Stimulated activated CD8-positive, alpha-beta memory T cell treated with anti-CD3 and anti-CD28 coated beads, Interleukin-7, amount 100 ng/mL, for 48 hours (primary cell): ENCODE data around the gene LARP4.
"Not testable (repeated sequence)": the region's sequence is repeated elsewhere in the genome, so short reads cannot be mapped to it uniquely, and the experiment has no call there.

Experiments used
- DNase-seq, 2 donors: peaks; one replicate each; pipeline ENCODE4 v3.0.0-alpha.2; 2020; ENCODE audit warnings: low read depth in 1 of 2; ENCODE audit errors: extremely low read depth in 1 of 2

LARP4 gene

DNA sequence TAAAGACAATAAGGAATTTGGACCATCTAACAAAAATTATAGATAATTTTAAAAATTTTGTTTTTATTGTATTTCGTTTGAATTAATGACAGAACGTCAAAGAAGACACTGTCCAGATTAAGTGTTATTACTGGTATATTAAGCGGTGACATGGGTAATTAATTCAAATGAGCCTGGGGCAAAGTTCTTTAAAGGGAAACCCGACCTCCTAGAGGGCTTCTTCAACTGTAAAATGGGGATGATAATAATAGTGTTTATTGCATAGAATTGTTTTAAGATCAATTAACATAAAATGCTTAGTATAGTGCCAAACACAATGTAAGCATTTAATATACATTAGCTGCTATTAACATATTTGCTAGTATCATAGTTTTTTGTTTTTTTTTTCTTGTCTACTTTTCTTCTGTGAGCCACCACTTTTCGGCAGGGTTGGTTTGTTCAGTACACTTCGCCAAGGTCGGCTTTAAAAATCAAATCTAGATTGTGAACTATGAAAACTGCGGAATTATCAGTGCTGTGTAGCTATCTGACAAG, 514 bp upstream of the LARP4 start:
- no peak for DNase-seq

GRCh38 chr12:50401500-50402081, 906 bp downstream of the LARP4 start:
- DNase-seq = no peak

DNA sequence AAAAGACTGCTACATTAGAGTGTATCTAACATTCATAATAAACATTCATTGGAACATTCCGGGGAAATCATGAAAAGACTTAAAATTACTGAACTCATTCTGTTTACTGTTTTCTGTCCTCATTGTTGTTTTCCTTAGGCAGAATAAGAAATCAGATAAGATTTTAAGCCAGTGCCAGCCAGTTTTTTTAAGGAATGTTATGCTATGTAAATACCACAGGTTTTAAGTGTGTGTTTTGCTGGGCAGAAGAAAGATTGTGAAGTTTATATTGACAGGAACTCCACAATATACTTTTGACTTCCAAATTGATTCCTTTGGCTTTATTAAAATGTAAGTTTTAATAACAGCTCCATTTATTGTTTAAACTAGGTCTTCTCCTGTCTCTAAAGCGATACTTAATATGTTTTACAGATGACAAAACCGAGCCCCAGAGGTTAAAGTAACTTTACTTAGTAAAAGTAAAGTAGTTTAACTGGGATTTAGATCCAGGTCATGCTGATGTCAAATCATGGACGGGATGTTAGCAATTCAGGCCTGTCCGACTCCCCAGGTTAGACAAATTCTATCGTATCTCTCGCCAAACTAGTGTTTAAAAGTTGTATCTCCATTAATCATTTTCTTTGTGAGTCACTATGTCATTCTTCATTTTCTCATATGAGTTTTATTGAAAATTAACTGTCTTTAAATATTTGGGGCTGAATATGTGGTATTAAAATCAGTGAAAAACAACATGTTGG, 1.7 kb downstream of the LARP4 start:
- DNase-seq = no peak

DNA sequence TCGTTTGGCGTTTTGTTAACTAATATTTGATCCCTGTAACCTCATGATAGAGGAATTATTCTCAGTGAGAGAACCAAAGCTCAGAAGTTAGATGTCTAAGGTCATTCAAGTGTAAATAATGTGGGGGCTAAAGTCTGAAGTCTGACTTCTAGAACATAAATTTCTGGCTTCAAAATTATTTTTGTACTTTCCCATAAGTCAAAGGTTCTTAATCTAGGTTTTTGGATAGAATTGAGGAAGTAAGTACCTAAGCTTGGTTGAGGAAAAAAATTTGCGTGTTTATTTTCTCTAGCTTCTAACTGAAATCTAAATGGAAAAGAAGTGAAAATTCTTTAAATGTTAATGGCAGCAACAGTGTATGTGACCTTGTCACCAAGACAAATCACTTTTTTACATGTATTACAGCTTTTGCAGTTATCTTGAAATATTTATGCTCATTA, 2.3 kb downstream of the LARP4 start:
- no peak for DNase-seq

GRCh38 chr12:50404307-50404706, 3.6 kb downstream of the LARP4 start:
- DNase-seq = no peak

DNA sequence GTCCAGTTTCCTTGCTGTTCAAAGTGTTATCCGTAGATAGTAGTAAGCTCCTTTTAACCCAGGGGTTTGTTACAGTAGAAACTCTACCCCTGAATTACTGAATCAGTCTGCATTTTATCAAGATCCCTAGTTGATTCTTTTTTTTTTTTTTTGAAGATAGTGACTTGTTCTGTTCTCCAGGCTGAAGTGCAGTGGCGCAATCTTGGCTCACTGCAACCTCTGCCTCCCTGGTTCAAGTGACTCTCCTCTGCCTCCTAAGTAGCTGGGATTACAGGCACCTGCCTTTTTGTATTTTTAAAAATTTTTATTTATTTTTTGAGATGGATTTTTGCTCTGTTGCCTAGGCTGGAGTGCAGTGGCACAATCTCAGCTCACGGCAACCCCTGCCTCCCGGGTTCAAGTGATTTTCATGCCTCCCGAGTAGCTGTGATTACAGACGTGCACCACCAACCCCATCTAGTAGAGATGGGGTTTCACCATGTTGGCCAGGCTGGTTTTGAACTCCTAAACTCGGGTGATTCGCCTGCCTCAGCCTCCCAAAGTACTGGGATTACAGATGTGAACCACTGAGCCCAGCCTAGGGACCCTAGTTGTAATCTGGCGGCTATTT, 10.5 kb downstream of the LARP4 start:
- no peak for DNase-seq

- no peak for DNase-seq
These were observed 15.3 kb downstream of the LARP4 start for GRCh38 chr12:50415899-50416479.

DNA sequence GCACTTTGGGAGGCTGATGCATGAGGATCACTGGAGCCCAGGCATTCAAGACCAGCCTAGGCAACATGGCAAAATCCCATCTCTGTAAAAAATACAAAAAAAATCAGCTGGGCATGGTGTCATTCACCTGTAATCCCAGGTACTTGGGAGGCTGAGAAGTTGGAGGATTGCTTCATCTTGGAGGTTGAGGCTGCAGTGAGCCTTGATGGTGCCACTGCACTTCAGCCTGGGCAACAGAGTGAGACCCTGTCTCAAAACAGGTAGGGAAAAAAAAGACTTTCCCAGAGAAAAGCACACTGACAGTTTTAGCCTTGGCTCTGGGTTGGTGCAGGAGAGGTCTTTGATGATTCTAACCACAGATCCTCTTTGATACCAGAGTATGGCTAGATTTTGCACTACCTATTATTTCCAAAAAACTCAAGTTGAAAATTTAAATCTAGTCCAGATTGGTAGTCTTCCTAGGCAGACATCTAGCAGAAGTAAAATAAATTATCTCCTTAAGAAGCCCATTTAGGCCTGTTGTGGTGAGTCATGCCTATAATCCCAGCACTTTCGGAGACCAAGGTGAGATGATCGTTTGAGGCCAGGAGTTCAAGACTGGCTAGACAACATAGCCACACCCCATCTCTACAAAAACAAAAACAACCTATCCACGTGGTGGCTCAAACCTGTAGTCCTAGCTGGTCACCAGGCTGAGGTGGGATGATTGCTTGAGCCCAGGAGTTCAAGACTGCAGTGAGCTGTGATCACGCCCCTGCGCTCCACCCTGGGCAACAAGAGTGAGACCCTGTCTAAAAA, 18.6 kb downstream of the LARP4 start:
- no peak for DNase-seq

DNA sequence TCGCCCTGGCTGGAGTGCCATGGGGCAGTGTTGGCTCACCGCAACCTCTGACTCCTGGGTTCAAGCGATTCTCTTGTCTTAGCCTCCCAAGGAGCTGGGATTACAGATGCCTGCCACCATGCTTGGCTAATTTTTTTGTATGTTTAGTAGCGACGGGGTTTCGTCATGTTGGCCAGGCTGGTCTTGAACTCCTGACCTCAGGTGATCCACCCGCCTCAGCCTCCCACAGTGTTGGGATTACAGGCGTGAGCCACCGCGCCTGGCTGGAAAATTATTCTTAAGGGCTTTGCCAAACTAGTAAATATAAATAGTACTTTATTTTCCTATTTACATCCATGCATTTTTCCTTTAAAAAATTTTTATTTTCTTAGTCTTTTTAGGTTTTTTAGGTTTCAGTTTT, 22.2 kb downstream of the LARP4 start:
- not testable (repeated sequence) for DNase-seq

DNA sequence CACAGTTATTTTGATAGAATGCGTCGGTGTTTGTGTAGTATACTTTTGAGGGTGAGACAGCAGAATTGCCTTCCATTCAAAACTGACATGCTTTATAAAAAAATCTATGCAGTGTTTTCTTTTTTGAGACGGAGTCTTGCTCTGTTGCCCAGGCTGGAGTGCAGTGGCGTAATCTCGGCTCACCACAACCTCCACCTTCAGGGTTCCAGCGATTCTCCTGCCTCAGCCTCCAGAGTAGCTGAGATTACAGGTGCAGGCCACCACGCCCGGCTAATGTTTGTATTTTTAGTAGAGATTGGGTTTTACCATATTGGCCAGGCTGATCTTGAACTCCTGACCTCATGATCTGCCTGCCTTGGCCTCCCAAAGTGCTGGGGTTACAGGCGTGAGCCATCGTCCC, 22.7 kb downstream of the LARP4 start:
- not testable (repeated sequence) for DNase-seq

GRCh38 chr12:50425589-50426258, 25.0 kb downstream of the LARP4 start:
- no peak for DNase-seq

- DNase-seq = not testable (repeated sequence)
These were observed 31.0 kb downstream of the LARP4 start for GRCh38 chr12:50431656-50432055.

DNA sequence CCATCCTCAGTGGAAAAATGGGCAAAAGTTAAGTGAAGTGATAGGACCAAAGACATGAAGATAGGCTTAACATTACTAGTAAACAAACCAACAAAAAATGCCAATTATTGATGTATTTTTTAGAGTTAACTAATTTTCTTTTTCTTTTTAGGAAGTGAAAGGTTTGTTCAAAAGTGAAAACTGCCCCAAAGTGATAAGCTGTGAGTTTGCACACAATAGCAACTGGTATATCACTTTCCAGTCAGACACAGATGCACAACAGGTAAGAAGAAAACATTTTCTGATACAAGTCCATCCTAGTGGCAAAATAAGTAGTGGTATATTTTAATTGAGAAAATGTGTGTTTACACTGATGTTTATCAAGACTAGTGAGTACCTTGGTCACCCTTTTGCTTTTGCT, 39.6 kb downstream of the LARP4 start:
- no peak for DNase-seq

DNA sequence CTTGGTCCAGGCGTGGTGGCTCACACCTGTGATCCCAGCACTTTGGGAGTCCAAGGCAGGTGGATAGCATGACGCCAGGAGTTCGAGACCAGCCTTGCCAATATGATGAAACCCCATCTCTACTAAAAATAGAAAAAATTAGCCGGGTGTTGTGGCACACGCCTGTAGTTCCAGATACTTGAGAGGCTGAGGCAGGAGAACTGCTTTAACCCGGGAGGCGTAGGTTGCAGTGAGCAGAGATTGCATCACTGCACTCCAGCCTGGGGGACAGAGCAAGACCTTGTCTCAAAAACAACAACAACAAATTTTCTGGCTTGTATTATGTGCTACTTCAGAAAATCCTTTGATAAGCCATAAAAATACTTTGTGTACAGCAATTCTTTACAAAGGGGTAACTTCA, 41.1 kb downstream of the LARP4 start:
- no peak for DNase-seq

- DNase-seq = no peak
These were observed 41.7 kb downstream of the LARP4 start for GRCh38 chr12:50442178-50442908.

DNA sequence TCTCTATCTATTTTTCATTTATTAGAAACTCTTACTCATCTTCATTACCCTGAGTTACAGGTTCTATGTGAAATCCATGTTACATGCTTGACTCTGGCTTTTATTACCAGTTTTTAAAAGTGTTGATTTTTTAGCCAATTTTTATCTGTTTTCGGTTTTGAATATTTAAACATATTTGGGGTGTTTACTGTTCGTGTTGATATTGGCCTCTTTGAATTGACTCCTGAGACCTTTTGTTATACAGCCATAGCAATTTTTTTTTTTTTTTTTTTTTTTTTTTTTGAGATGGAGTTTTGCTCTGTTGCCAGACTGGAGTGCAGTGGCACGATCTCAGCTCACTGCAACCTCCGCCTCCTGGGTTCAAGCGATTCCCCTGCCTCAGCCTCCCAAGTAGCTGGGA, 49.0 kb downstream of the LARP4 start:
- DNase-seq = not testable (repeated sequence)

DNA sequence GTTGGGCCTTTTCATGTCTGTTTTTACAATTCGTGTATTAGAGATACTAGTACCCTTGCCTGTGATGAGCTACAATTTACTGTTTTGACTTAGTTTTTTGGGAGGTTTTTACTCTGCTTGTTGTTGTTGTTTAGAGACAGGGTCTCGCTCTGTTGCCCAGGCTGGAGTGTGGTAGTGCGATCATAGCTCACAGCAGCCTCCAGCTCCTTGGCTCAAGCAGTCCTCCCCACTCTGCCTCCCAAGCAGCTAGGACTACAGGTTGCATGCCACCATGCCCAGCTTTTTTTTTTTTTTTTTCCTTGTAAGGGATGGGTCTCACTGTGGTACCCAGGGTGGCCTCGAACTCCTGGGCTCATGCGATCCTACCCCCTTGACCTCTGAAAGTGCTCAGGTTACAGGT, 52.1 kb downstream of the LARP4 start:
- no peak for DNase-seq

DNA sequence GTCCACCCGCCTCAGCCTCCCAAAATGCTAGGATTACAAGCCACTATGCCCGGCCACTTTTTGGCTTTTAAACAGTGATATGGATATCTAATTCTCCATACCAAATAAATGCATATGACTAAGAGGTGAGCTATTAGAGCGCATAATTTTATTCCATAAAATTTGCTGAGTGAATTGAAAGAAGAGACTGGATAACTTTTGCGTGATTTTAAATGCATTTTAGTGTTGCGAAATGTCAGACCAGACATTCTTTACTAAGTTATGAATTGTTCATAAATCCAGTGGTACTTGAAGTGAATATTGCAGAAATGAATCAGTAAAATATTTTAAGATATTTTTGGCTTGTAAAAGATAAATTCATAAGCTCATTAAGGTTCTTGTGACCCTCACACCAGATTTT, 53.2 kb downstream of the LARP4 start:
- no peak for DNase-seq

DNA sequence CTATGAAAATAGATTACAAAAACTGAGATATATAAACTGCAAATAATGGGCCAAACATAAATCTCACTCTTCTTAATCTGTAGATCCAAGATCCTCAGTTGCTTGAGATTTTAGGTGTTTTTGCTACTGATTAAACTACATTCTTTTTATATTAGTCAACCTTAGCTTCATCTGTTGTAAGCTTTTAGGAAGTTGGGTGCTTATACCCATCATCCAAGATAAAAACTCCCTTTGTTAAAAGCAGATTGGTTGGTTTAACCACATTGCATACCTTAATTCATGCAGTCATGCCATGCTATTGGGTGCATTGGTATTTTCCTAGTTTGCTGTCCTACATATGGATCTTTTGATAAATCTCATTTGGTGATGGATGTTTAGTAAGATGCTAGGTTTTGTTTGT, 57.9 kb downstream of the LARP4 start:
- DNase-seq = no peak

DNA sequence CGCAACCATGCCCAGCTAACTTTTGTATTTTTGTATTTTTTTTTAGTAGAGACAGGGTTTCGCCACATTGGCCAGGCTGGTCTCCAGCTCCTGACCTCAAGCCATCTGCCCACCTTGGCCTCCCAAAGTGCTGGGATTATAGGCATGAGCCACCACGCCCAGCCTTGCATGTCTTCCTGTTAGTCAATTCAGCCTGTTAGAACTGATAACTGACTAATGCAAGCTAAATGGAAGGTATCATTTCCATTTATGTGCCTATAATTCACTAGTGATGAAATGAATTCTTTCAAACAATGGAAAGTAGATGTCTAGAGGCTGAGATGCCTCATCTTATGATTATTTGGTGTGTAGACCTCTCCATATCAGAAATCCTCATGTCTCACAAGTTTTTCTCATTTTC, 66.8 kb downstream of the LARP4 start:
- no peak for DNase-seq
